ENCODE results near the gene ZC3H18. TPM values are rescaled to one million over a fixed set of nuclear protein-coding genes. Genes with fewer than 3 reads are reported as not detected.
"Not testable (repeated sequence)": the region's sequence is repeated elsewhere in the genome, so short reads cannot be mapped to it uniquely, and the experiment has no call there.

ZC3H18 gene
- total and polyA plus RNA-seq, 10 of the 15 experiments (the other 5 are each of a cell fraction or from before 2014, with no cell fraction given) = 1.0 to 58.3 (median 22.4) TPM

GRCh38 chr16:88608076-88608475 is 37.9 kb downstream of the ZC3H18 start:
- in situ Hi-C loops (cut with MboI) (no loop called here), intact Hi-C loops (cut with micrococcal nuclease; ENCODE audit: unreplicated experiment) (no loop called here)
- Histone ChIP-seq H3K27ac (ENCODE audit: control insufficient read depth, insufficient read depth) (no peak overlapping the region), H3K4me2 (ENCODE audit: control insufficient read depth, insufficient read depth) (no peak overlapping the region), H2AFZ (ENCODE audit: control insufficient read depth, low read depth, low read length) (no peak overlapping the region), H3K36me3 (ENCODE audit: control insufficient read depth in 2 of 2, insufficient read depth in 2 of 2, low read length in 1 of 2) (peaks cover 18 to 39% of the 10 kb centered on the region in 2 experiments), H3K9ac (ENCODE audit: control insufficient read depth, insufficient read depth, low read length) (no peak overlapping the region; the same call in 1 of the 2 replicates), H3K27me3 (replicated peaks in 1 of 2; ENCODE audit: control insufficient read depth in 2 of 2, insufficient read depth in 2 of 2, low read length in 1 of 2) (no peaks in the 10 kb centered on the region), H3K79me2 (ENCODE audit: control insufficient read depth, insufficient read depth, low read length) (no peaks in the 10 kb centered on the region), H3K4me1 (ENCODE audit: control insufficient read depth, insufficient read depth, low read length) (peaks cover 7% of the 10 kb centered on the region), H3K9me3 (replicated peaks; ENCODE audit: control insufficient read depth, insufficient read depth, low read length) (no peaks in the 10 kb centered on the region), H4K20me1 (ENCODE audit: control insufficient read depth, insufficient read depth) (no peaks in the 10 kb centered on the region), H3K4me3 (no peak overlapping the region)
- ATAC-seq (0 out of 3 replicates have a peak, but pooled peaks have one; percentile 30), DNase-seq (ENCODE audit: low read depth, low spot score) (no peak), FAIRE-seq (no peak)
- CTCF ChIA-PET = interaction anchor here (1.0 to 1.8 kb wide), 2 partner anchors 12 to 15 kb away, joined by 4 to 5 read pairs; no protein-coding TSS in a partner anchor
- 74% methylated on average over 4 of the region's 6 CpGs for WGBS (ENCODE audit: insufficient coverage, insufficient replicate concordance, low lambda C conversion rate, missing lambda C conversion rate)
- BruUV-seq (replicated peaks) = no TSS peak
- TF ChIP-seq EED (IDR thresholded peaks at IDR 0.05; ENCODE audit: low read depth) (0 out of 2 replicates have a peak, but pooled peaks have one; percentile 45), SPI1 (IDR thresholded peaks at IDR 0.05; ENCODE audit: borderline replicate concordance, insufficient read depth, low read depth, low read length) (peak; percentile 54; the same call in 1 of the 2 replicates), ZNF384 (IDR thresholded peaks at IDR 0.05; ENCODE audit: borderline replicate concordance, low read depth, low read length) (peak; percentile 25; the same call in 1 of the 2 replicates), IKZF2 (IDR thresholded peaks at IDR 0.05) (peak; percentile 36 to 42; a peak in 2 of 4 replicates), MEF2B (IDR thresholded peaks at IDR 0.05; ENCODE audit: partially characterized antibody, poor library complexity, severe bottlenecking) (peak; percentile 70), BRCA1 (IDR thresholded peaks at IDR 0.05; ENCODE audit: low read depth, low read length) (no peak), BCLAF1 (IDR thresholded peaks at IDR 0.05) (no peak)
- TF ChIP-seq, protein P1, sequence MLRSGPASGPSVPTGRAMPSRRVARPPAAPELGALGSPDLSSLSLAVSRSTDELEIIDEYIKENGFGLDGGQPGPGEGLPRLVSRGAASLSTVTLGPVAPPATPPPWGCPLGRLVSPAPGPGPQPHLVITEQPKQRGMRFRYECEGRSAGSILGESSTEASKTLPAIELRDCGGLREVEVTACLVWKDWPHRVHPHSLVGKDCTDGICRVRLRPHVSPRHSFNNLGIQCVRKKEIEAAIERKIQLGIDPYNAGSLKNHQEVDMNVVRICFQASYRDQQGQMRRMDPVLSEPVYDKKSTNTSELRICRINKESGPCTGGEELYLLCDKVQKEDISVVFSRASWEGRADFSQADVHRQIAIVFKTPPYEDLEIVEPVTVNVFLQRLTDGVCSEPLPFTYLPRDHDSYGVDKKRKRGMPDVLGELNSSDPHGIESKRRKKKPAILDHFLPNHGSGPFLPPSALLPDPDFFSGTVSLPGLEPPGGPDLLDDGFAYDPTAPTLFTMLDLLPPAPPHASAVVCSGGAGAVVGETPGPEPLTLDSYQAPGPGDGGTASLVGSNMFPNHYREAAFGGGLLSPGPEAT (IDR thresholded peaks at IDR 0.05; ENCODE audit: low read depth) = peak; percentile 41; the same call in 1 of the 2 replicates
- TF ChIP-seq, protein P2, sequence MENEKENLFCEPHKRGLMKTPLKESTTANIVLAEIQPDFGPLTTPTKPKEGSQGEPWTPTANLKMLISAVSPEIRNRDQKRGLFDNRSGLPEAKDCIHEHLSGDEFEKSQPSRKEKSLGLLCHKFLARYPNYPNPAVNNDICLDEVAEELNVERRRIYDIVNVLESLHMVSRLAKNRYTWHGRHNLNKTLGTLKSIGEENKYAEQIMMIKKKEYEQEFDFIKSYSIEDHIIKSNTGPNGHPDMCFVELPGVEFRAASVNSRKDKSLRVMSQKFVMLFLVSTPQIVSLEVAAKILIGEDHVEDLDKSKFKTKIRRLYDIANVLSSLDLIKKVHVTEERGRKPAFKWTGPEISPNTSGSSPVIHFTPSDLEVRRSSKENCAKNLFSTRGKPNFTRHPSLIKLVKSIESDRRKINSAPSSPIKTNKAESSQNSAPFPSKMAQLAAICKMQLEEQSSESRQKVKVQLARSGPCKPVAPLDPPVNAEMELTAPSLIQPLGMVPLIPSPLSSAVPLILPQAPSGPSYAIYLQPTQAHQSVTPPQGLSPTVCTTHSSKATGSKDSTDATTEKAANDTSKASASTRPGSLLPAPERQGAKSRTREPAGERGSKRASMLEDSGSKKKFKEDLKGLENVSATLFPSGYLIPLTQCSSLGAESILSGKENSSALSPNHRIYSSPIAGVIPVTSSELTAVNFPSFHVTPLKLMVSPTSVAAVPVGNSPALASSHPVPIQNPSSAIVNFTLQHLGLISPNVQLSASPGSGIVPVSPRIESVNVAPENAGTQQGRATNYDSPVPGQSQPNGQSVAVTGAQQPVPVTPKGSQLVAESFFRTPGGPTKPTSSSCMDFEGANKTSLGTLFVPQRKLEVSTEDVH (IDR thresholded peaks at IDR 0.05; ENCODE audit: low read depth, partially characterized antibody) = no peak
- RAD21 ChIA-PET (ENCODE audit: unreplicated experiment) = no interaction called here
- SMC1A ChIA-PET (ENCODE audit: uncharacterized antibody, unreplicated experiment) = interaction anchor here (0.6 to 1.0 kb wide), 2 partner anchors 17 to 56 kb away, joined by 3 read pairs; no protein-coding TSS in a partner anchor
- POLR2A ChIA-PET = no interaction called here

GRCh38 chr16:88609426-88609825 is 39.2 kb downstream of the ZC3H18 start:
- H3K9ac ChIP-seq (ENCODE audit: control insufficient read depth, insufficient read depth, low read length); SMC1A ChIA-PET (ENCODE audit: uncharacterized antibody, unreplicated experiment); H3K79me2 ChIP-seq (ENCODE audit: control insufficient read depth, insufficient read depth, low read length); H3K9me3 ChIP-seq (replicated peaks; ENCODE audit: control insufficient read depth, insufficient read depth, low read length); H4K20me1 ChIP-seq (ENCODE audit: control insufficient read depth, insufficient read depth); H3K27ac ChIP-seq (ENCODE audit: control insufficient read depth, insufficient read depth); CTCF ChIA-PET; POLR2A ChIA-PET; H3K4me2 ChIP-seq (ENCODE audit: control insufficient read depth, insufficient read depth); in situ Hi-C loops (cut with MboI); H3K4me1 ChIP-seq (ENCODE audit: control insufficient read depth, insufficient read depth, low read length); RAD21 ChIA-PET (ENCODE audit: unreplicated experiment); H3K4me3 ChIP-seq; H3K27me3 ChIP-seq (replicated peaks in 1 of 2; ENCODE audit: control insufficient read depth in 2 of 2, insufficient read depth in 2 of 2, low read length in 1 of 2); ATAC-seq; intact Hi-C loops (cut with micrococcal nuclease; ENCODE audit: unreplicated experiment); FAIRE-seq; H2AFZ ChIP-seq (ENCODE audit: control insufficient read depth, low read depth, low read length); DNase-seq (ENCODE audit: low read depth, low spot score); BruUV-seq (replicated peaks): not testable (repeated sequence)
- H3K36me3 ChIP-seq (ENCODE audit: control insufficient read depth in 2 of 2, insufficient read depth in 2 of 2, low read length in 1 of 2) = peaks cover 19 to 40% of the 10 kb centered on the region in 2 experiments
- 96% methylated on average over 8 of the region's 8 CpGs for WGBS (ENCODE audit: insufficient coverage, insufficient replicate concordance, low lambda C conversion rate, missing lambda C conversion rate)

Measured in GM12878 (cell line).